GM21515 (cell line): ENCODE measurements around the gene GGT6.
"Not testable (repeated sequence)": the region's sequence is repeated elsewhere in the genome, so short reads cannot be mapped to it uniquely, and the experiment has no call there.

Experiments
- ATAC-seq: cut with Tn5 transposase; IDR thresholded peaks from one replicate; pipeline ENCODE4 v1.9.1; 2021; ENCODE audit not compliant: unreplicated experiment

Gene GGT6

GRCh38 chr17:4560421-4560820 is at the start of gene GGT6:
Gene GGT6 (minus strand): TSS chr17:4560577. CDS start chr17:4560521, 56 bp downstream.
- no peak for ATAC-seq

- no peak for ATAC-seq
Measured at GRCh38 chr17:4610162-4610561, 49.8 kb upstream of the GGT6 start.

GRCh38 chr17:4609761-4610160 is 49.4 kb upstream of the GGT6 start:
- no peak for ATAC-seq

GRCh38 chr17:4607773-4608187 is 47.4 kb upstream of the GGT6 start:
- no peak for ATAC-seq

GRCh38 chr17:4607261-4607741 is 46.9 kb upstream of the GGT6 start:
- ATAC-seq, result no peak

GRCh38 chr17:4605826-4606225 is 45.4 kb upstream of the GGT6 start:
- no peak for ATAC-seq

GRCh38 chr17:4604736-4605135 is 44.4 kb upstream of the GGT6 start:
- ATAC-seq, result not testable (repeated sequence)

GRCh38 chr17:4604111-4604644 is 43.8 kb upstream of the GGT6 start:
- no peak for ATAC-seq

GRCh38 chr17:4602041-4602440 is 41.7 kb upstream of the GGT6 start:
- ATAC-seq, result no peak

- no peak for ATAC-seq
Measured at GRCh38 chr17:4601326-4601725, 40.9 kb upstream of the GGT6 start.

- no peak for ATAC-seq
Measured at GRCh38 chr17:4600563-4600962, 40.2 kb upstream of the GGT6 start.

GRCh38 chr17:4599505-4600281 is 39.3 kb upstream of the GGT6 start:
- ATAC-seq, result no peak

GRCh38 chr17:4598776-4599504 is 38.6 kb upstream of the GGT6 start:
- no peak for ATAC-seq

- no peak for ATAC-seq
Measured at GRCh38 chr17:4597975-4598374, 37.6 kb upstream of the GGT6 start.

GRCh38 chr17:4596636-4597380 is 36.4 kb upstream of the GGT6 start:
- ATAC-seq, result no peak

GRCh38 chr17:4595685-4596342 is 35.4 kb upstream of the GGT6 start:
- not testable (repeated sequence) for ATAC-seq

GRCh38 chr17:4594931-4595684 is 34.7 kb upstream of the GGT6 start:
- ATAC-seq, result no peak

- no peak for ATAC-seq
Measured at GRCh38 chr17:4594406-4594805, 34.0 kb upstream of the GGT6 start.

GRCh38 chr17:4593021-4593421 is 32.6 kb upstream of the GGT6 start:
- ATAC-seq, result no peak
